Measurements from ENCODE around the gene FGD4.

Gene FGD4

DNA sequence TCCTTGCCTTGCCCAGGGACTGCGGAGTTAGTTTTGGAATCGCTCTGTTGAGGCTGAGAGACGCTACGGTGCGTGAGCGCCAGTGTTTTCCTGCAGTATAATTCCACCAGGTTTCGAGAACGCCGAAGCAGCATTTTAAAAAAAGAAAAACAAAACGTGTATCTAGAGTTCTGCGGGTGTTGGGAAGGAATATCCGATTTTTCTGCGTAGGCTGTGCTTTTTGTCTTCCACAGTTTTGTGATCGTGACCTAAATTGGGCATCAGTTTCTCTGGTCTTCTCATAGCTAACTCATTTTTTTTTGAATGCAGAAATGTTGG is 280.5 kb downstream of the FGD4 start:
- DNase-seq (ENCODE audit: low spot score), result no peak

DNA sequence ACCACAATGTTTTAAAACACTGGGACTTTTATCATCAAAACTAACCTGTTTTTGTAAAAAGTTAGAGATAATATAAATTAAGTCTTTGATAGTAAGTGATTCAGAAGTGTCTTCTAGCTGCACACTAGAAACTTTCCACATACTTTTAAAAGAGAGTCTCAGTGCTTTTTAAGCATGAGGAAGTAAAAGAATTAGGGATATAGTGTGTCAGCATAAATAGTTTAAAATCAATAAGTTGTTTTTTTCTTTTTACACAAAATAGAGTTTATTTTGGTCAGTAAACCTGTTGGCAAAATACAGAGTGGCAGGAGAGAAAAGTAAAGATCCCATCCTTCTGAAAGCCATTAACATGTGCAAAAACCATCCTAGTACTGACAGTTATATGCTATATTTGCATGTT is 281.4 kb downstream of the FGD4 start:
- DNase-seq (ENCODE audit: low spot score), result no peak

DNA sequence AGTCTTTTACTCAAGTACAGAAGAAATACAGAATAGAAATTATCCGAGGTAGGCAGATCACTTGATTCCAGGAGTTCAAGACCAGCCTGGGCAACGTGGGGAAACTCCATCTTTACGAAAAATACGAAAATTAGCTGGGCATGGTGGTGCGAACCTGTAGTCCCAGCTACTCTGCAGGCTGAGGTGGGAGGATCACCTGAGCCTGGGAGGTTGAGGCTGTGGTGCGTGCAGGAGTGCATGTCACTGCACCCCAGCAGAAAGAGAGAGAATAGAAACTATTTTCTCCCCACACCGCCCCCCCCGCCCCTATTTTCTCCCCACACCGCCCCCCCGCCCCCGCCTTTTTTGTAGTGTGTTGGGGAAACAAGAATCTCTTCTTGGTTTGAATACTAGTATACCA is 281.9 kb downstream of the FGD4 start:
- no peak for DNase-seq (ENCODE audit: low spot score)

DNA sequence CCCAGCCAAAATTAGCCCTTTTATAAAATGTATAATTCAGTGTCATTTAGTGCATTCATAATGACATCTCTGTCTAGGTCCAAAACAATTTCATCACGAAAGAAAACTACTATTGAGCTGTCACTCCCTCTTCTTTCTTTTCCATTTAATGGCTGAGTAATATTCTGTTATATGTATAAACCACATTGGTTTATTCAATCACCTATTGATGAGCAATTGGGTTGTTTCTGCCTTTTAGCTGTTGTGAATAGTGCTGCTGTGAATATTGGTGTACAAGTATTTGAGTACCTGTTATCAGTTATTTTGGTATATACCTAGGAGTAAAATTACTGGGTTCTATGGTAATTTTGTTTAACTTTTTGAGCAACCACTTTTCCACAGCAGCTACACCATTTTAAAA is 287.0 kb downstream of the FGD4 start:
- DNase-seq (ENCODE audit: low spot score), result no peak

DNA sequence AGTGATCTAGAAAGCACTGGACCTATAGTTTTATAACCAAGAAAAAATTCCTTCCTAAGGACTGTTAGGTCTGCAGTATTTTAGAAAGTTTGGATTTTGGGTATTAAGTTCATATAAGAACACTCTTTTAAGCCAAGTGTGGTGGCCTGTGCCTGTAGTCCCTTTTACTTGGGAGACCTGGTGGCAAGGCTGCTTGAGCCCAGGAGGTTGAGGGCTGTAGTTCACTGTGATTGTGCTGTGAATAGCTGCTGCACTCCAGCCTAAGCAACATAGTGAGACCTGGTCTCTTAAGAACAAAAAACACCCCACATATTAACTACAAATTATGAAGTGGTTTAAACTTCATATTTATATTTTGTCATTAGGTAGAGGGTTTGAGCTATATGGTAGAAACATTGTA is 289.4 kb downstream of the FGD4 start:
- DNase-seq (ENCODE audit: low spot score), result no peak

GRCh38 chr12:32690927-32691326 is 291.6 kb downstream of the FGD4 start:
- DNase-seq (ENCODE audit: low spot score), result no peak

DNA sequence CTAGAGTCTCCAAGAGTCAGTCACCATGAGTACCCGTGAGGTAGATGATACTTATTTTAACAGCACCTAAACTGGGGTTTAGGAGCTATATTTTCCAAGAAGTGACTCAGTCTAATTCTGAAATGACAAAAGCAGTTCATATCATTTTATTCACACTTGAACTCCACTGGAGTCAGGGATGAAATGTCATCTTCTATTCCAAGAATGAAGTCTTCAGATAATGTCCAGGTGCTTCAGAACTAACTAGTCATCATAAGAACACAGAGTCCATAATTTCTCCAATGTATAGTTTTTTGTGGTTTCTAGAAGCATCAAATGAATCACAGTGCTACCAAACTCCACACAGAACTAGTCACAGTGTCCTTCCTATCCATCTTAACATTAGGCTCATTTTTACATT is 293.0 kb downstream of the FGD4 start:
- no peak for DNase-seq (ENCODE audit: low spot score)

DNA sequence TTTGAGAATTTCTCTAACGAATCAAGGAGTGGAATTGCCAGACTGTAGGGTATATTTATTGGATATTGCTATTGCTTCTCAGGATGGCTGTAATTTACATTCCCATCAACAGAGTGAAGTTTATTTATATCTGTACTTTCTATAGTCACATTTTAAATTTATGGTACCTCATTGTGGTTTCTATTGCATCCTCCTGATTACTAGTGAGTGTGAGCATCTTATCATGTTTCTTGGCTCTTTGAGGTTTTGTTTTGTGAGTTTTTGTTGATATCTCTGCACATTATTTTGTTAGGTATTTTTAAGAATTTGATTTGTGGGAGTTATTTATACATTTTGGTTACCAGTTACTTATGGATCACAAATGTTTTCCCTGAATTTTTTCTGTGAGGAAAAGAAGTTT is 293.7 kb downstream of the FGD4 start:
- no peak for DNase-seq (ENCODE audit: low spot score)
